Neural cell (in vitro differentiated cells): ENCODE results near the gene NFYC.

ENCODE experiments used
- CTCF ChIP-seq: fragments of 450-650 bp; IDR thresholded peaks from 2 replicates; pipeline ENCODE4 v1.5.1; 2014; ENCODE audit warnings: antibody characterized with exemption, mild to moderate bottlenecking, moderate library complexity; ENCODE audit not compliant: poor library complexity, severe bottlenecking
- EZH2 ChIP-seq: fragments of 200-600, 300-800 bp; shearing (Covaris generic), sonication (generic); IDR thresholded peaks from 2 replicates; pipeline ENCODE4 v1.6.1; 2014; ENCODE audit warnings: antibody characterized with exemption, low read length, borderline replicate concordance, mild to moderate bottlenecking; ENCODE audit not compliant: insufficient read depth, poor library complexity, severe bottlenecking
- TAF1 ChIP-seq: IDR thresholded peaks from 2 replicates; pipeline ENCODE4 v1.6.1; 2012; ENCODE audit warnings: low read depth

- no peak for TF ChIP-seq CTCF
- TF ChIP-seq EZH2, result no peak
- TF ChIP-seq TAF1, result no peak
Observed at GRCh38 chr1:40806240-40806639, 114.7 kb downstream of the NFYC start.
